ENCODE measurements around the gene CDHR5.
"Not testable (repeated sequence)": the region's sequence is repeated elsewhere in the genome, so short reads cannot be mapped to it uniquely, and the experiment has no call there.

Gene CDHR5

GRCh38 chr11:575313-575995, 49.3 kb downstream of the CDHR5 start:
- no peaks in the 10 kb centered on the region for H3K9me3 ChIP-seq (ENCODE audit: control insufficient read depth, low read length)
- 1% methylated on average over 66 to 81 of the region's 81 CpGs for WGBS, 2 experiments
- peaks cover 20% of the 10 kb centered on the region for H3K4me1 ChIP-seq (ENCODE audit: control insufficient read depth, insufficient read depth, low read length)
- H3K4me3 ChIP-seq (ENCODE audit: insufficient read depth, low read depth, low read length), result peak overlapping the region; percentile 52
- H3K27me3 ChIP-seq (ENCODE audit: control insufficient read depth, insufficient read depth, low read length, poor library complexity, severe bottlenecking), result peaks cover 16% of the 10 kb centered on the region
- no peaks in the 10 kb centered on the region for H3K36me3 ChIP-seq (ENCODE audit: control insufficient read depth, insufficient read depth, low read length)
- no peak overlapping the region for H3K27ac ChIP-seq (ENCODE audit: insufficient read depth, low read depth, low read length, poor library complexity, severe bottlenecking)

GRCh38 chr11:574632-575312, 50.0 kb downstream of the CDHR5 start:
- Histone ChIP-seq H3K9me3 (ENCODE audit: control insufficient read depth, low read length) (no peaks in the 10 kb centered on the region), H3K4me1 (ENCODE audit: control insufficient read depth, insufficient read depth, low read length) (peaks cover 21% of the 10 kb centered on the region), H3K36me3 (ENCODE audit: control insufficient read depth, insufficient read depth, low read length) (no peaks in the 10 kb centered on the region), H3K27ac (ENCODE audit: insufficient read depth, low read depth, low read length, poor library complexity, severe bottlenecking) (no peak overlapping the region), H3K27me3 (ENCODE audit: control insufficient read depth, insufficient read depth, low read length, poor library complexity, severe bottlenecking) (peaks cover 16% of the 10 kb centered on the region), H3K4me3 (ENCODE audit: insufficient read depth, low read depth, low read length) (peak overlapping the region; percentile 52)
- WGBS, 2 experiments, result 24 to 27% methylated on average over 25 of the region's 25 CpGs

GRCh38 chr11:574031-574570, 50.7 kb downstream of the CDHR5 start:
- 67 to 71% methylated on average over 13 of the region's 14 CpGs for WGBS, 2 experiments
- H3K36me3 ChIP-seq (ENCODE audit: control insufficient read depth, insufficient read depth, low read length); H3K9me3 ChIP-seq (ENCODE audit: control insufficient read depth, low read length); H3K27ac ChIP-seq (ENCODE audit: insufficient read depth, low read depth, low read length, poor library complexity, severe bottlenecking): not testable (repeated sequence)
- H3K4me3 ChIP-seq (ENCODE audit: insufficient read depth, low read depth, low read length), result peak overlapping the region; percentile 52
- H3K4me1 ChIP-seq (ENCODE audit: control insufficient read depth, insufficient read depth, low read length), result peaks cover 28% of the 10 kb centered on the region
- H3K27me3 ChIP-seq (ENCODE audit: control insufficient read depth, insufficient read depth, low read length, poor library complexity, severe bottlenecking), result peaks cover 21% of the 10 kb centered on the region

- Histone ChIP-seq H3K36me3 (ENCODE audit: control insufficient read depth, insufficient read depth, low read length) (no peaks in the 10 kb centered on the region), H3K4me1 (ENCODE audit: control insufficient read depth, insufficient read depth, low read length) (peaks cover 30% of the 10 kb centered on the region), H3K4me3 (ENCODE audit: insufficient read depth, low read depth, low read length) (no peak overlapping the region), H3K9me3 (ENCODE audit: control insufficient read depth, low read length) (no peaks in the 10 kb centered on the region), H3K27me3 (ENCODE audit: control insufficient read depth, insufficient read depth, low read length, poor library complexity, severe bottlenecking) (peaks cover 24% of the 10 kb centered on the region), H3K27ac (ENCODE audit: insufficient read depth, low read depth, low read length, poor library complexity, severe bottlenecking) (no peak overlapping the region)
- 94 to 95% methylated on average over 15 to 16 of the region's 16 CpGs for WGBS, 2 experiments
Measured at GRCh38 chr11:573146-573759, 51.5 kb downstream of the CDHR5 start.

- no peak overlapping the region for H3K4me3 ChIP-seq (ENCODE audit: insufficient read depth, low read depth, low read length)
- peaks cover 28% of the 10 kb centered on the region for H3K27me3 ChIP-seq (ENCODE audit: control insufficient read depth, insufficient read depth, low read length, poor library complexity, severe bottlenecking)
- H3K9me3 ChIP-seq (ENCODE audit: control insufficient read depth, low read length), result no peaks in the 10 kb centered on the region
- H3K36me3 ChIP-seq (ENCODE audit: control insufficient read depth, insufficient read depth, low read length), result no peaks in the 10 kb centered on the region
- peaks cover 29% of the 10 kb centered on the region for H3K4me1 ChIP-seq (ENCODE audit: control insufficient read depth, insufficient read depth, low read length)
- no peak overlapping the region for H3K27ac ChIP-seq (ENCODE audit: insufficient read depth, low read depth, low read length, poor library complexity, severe bottlenecking)
- WGBS, 2 experiments, result 72 to 78% methylated on average over 8 of the region's 8 CpGs
Measured at GRCh38 chr11:571802-572185, 53.0 kb downstream of the CDHR5 start.

- Histone ChIP-seq H3K27me3 (ENCODE audit: control insufficient read depth, insufficient read depth, low read length, poor library complexity, severe bottlenecking) (peaks cover 15% of the 10 kb centered on the region), H3K27ac (ENCODE audit: insufficient read depth, low read depth, low read length, poor library complexity, severe bottlenecking) (no peak overlapping the region), H3K9me3 (ENCODE audit: control insufficient read depth, low read length) (no peaks in the 10 kb centered on the region), H3K4me1 (ENCODE audit: control insufficient read depth, insufficient read depth, low read length) (peaks cover 33% of the 10 kb centered on the region), H3K36me3 (ENCODE audit: control insufficient read depth, insufficient read depth, low read length) (no peaks in the 10 kb centered on the region), H3K4me3 (ENCODE audit: insufficient read depth, low read depth, low read length) (peak overlapping the region; percentile 50)
- WGBS, 2 experiments, result 61 to 64% methylated on average over 36 of the region's 36 CpGs
Measured at GRCh38 chr11:569158-569885, 55.4 kb downstream of the CDHR5 start.

- WGBS, 2 experiments, result 2% methylated on average over 123 of the region's 123 CpGs
- H3K36me3 ChIP-seq (ENCODE audit: control insufficient read depth, insufficient read depth, low read length), result no peaks in the 10 kb centered on the region
- no peaks in the 10 kb centered on the region for H3K9me3 ChIP-seq (ENCODE audit: control insufficient read depth, low read length)
- peak overlapping the region; percentile 50 for H3K4me3 ChIP-seq (ENCODE audit: insufficient read depth, low read depth, low read length)
- H3K27ac ChIP-seq (ENCODE audit: insufficient read depth, low read depth, low read length, poor library complexity, severe bottlenecking), result no peak overlapping the region
- peaks cover 31% of the 10 kb centered on the region for H3K4me1 ChIP-seq (ENCODE audit: control insufficient read depth, insufficient read depth, low read length)
- H3K27me3 ChIP-seq (ENCODE audit: control insufficient read depth, insufficient read depth, low read length, poor library complexity, severe bottlenecking), result peaks cover 11% of the 10 kb centered on the region
Measured at GRCh38 chr11:568306-569157, 56.2 kb downstream of the CDHR5 start.

- Histone ChIP-seq H3K4me1 (ENCODE audit: control insufficient read depth, insufficient read depth, low read length) (peaks cover 31% of the 10 kb centered on the region), H3K27me3 (ENCODE audit: control insufficient read depth, insufficient read depth, low read length, poor library complexity, severe bottlenecking) (peaks cover 11% of the 10 kb centered on the region), H3K27ac (ENCODE audit: insufficient read depth, low read depth, low read length, poor library complexity, severe bottlenecking) (no peak overlapping the region), H3K4me3 (ENCODE audit: insufficient read depth, low read depth, low read length) (peak overlapping the region; percentile 50), H3K9me3 (ENCODE audit: control insufficient read depth, low read length) (no peaks in the 10 kb centered on the region), H3K36me3 (ENCODE audit: control insufficient read depth, insufficient read depth, low read length) (no peaks in the 10 kb centered on the region)
- WGBS, 2 experiments, result 19 to 21% methylated on average over 41 of the region's 41 CpGs
Measured at GRCh38 chr11:567629-568292, 57.0 kb downstream of the CDHR5 start.

- H3K36me3 ChIP-seq (ENCODE audit: control insufficient read depth, insufficient read depth, low read length), result no peaks in the 10 kb centered on the region
- no peak overlapping the region for H3K27ac ChIP-seq (ENCODE audit: insufficient read depth, low read depth, low read length, poor library complexity, severe bottlenecking)
- peaks cover 13% of the 10 kb centered on the region for H3K27me3 ChIP-seq (ENCODE audit: control insufficient read depth, insufficient read depth, low read length, poor library complexity, severe bottlenecking)
- WGBS, 2 experiments, result 89 to 93% methylated on average over 18 of the region's 18 CpGs
- peak overlapping the region; percentile 50 for H3K4me3 ChIP-seq (ENCODE audit: insufficient read depth, low read depth, low read length)
- no peaks in the 10 kb centered on the region for H3K9me3 ChIP-seq (ENCODE audit: control insufficient read depth, low read length)
- H3K4me1 ChIP-seq (ENCODE audit: control insufficient read depth, insufficient read depth, low read length), result peaks cover 31% of the 10 kb centered on the region
Measured at GRCh38 chr11:567011-567628, 57.6 kb downstream of the CDHR5 start.
